22Rv1 (cell line): ENCODE data around the gene KLHL1.

Source experiments
- H3K27ac ChIP-seq: fragments of 450-650 bp; 2 replicates; pipeline ENCODE4 v1.5.1; 2017
- CTCF ChIP-seq: fragments of 450-650 bp; IDR thresholded peaks from 2 replicates; pipeline ENCODE4 v1.5.1; 2017; ENCODE audit warnings: mild to moderate bottlenecking
- ZFX ChIP-seq: fragments of 450-650 bp; IDR thresholded peaks from 2 replicates; pipeline ENCODE4 v1.6.1; 2017; ENCODE audit warnings: antibody characterized with exemption, borderline replicate concordance

The KLHL1 gene

GRCh38 chr13:69882451-69882850 is 225.8 kb downstream of the KLHL1 start:
- TF ChIP-seq CTCF (no peak), ZFX (no peak)
- no peak overlapping the region for H3K27ac ChIP-seq

- no peak overlapping the region for H3K27ac ChIP-seq
- TF ChIP-seq CTCF (no peak), ZFX (no peak)
Measured at GRCh38 chr13:69879936-69880335, 228.3 kb downstream of the KLHL1 start.

- H3K27ac ChIP-seq, result no peak overlapping the region
- TF ChIP-seq ZFX, result no peak
- TF ChIP-seq CTCF, result no peak
Measured at GRCh38 chr13:69872321-69873047, 235.8 kb downstream of the KLHL1 start.

- no peak overlapping the region for H3K27ac ChIP-seq
- no peak for TF ChIP-seq CTCF
- no peak for TF ChIP-seq ZFX
Measured at GRCh38 chr13:69866555-69866954, 241.7 kb downstream of the KLHL1 start.

- TF ChIP-seq ZFX (no peak), CTCF (peak; percentile 81)
- no peak overlapping the region for H3K27ac ChIP-seq
Measured at GRCh38 chr13:69857183-69857821, 250.9 kb downstream of the KLHL1 start.

GRCh38 chr13:69856331-69856730 is 251.9 kb downstream of the KLHL1 start:
- no peak for TF ChIP-seq ZFX
- no peak for TF ChIP-seq CTCF
- H3K27ac ChIP-seq, result no peak overlapping the region

GRCh38 chr13:69828527-69828926 is 279.7 kb downstream of the KLHL1 start:
- H3K27ac ChIP-seq, result no peak overlapping the region
- TF ChIP-seq CTCF (no peak), ZFX (no peak)
